HepG2 (cell line): Measurements from ENCODE around the gene CLDND2. TPM values are rescaled to one million over a fixed set of nuclear protein-coding genes. Genes with fewer than 3 reads are reported as not detected.

Experiments
- AHR ChIP-seq: IDR thresholded peaks from 2 replicates; pipeline ENCODE4 v1.6.1; 2018; ENCODE audit warnings: missing genetic modification reagents, missing compliant biosample characterization
- HOXA7 ChIP-seq: sonication (generic); formaldehyde crosslinking; IDR thresholded peaks from 2 replicates; pipeline ENCODE4 v1.8.1; 2022; ENCODE audit warnings: mild to moderate bottlenecking, missing genetic modification reagents, moderate library complexity
- PHF20 ChIP-seq: sonication (generic); formaldehyde crosslinking; IDR thresholded peaks from 2 replicates; pipeline ENCODE4 v1.5.0; 2020; ENCODE audit warnings: mild to moderate bottlenecking, missing genetic modification reagents
- PHF5A ChIP-seq: IDR thresholded peaks from one replicate; pipeline ENCODE4 v1.6.1; 2018; ENCODE audit warnings: low read depth, missing genetic modification reagents; ENCODE audit not compliant: unreplicated experiment
- SNAPC2 ChIP-seq: sonication (generic); formaldehyde crosslinking; IDR thresholded peaks from 2 replicates; pipeline ENCODE4 v1.8.1; 2022; ENCODE audit warnings: mild to moderate bottlenecking, missing genetic modification reagents
- SP2 ChIP-seq: sonication (generic); formaldehyde crosslinking; IDR thresholded peaks from 2 replicates; pipeline ENCODE4 v1.5.1; 2020; ENCODE audit warnings: mild to moderate bottlenecking, missing genetic modification reagents
- ZNF101 ChIP-seq: sonication (generic); formaldehyde crosslinking; IDR thresholded peaks from 2 replicates; pipeline ENCODE4 v1.4.0; 2020; ENCODE audit warnings: mild to moderate bottlenecking, low read depth, missing genetic modification reagents, borderline replicate concordance
- ZNF205 ChIP-seq: IDR thresholded peaks from 2 replicates; pipeline ENCODE4 v1.6.1; 2018; ENCODE audit warnings: missing biosample characterization, missing genetic modification reagents
- ZNF274 ChIP-seq: sonication (generic); formaldehyde crosslinking; IDR thresholded peaks from 2 replicates; pipeline ENCODE4 v1.5.1; 2020; ENCODE audit warnings: mild to moderate bottlenecking, missing genetic modification reagents
- ZNF317 ChIP-seq: sonication (generic); formaldehyde crosslinking; IDR thresholded peaks from 2 replicates; pipeline ENCODE4 v1.5.0; 2020; ENCODE audit warnings: mild to moderate bottlenecking, missing genetic modification reagents
- ZNF329 ChIP-seq: sonication (generic); formaldehyde crosslinking; IDR thresholded peaks from 2 replicates; pipeline ENCODE4 v1.9.0; 2021; ENCODE audit warnings: low read depth, mild to moderate bottlenecking, missing genetic modification reagents
- ZNF629 ChIP-seq: sonication (generic); formaldehyde crosslinking; conservative IDR thresholded peaks from 2 replicates; pipeline ENCODE4 v1.5.0; 2020; ENCODE audit warnings: missing genetic modification reagents
- ZNF713 ChIP-seq: sonication (generic); formaldehyde crosslinking; IDR thresholded peaks from 2 replicates; pipeline ENCODE4 v1.4.0; 2020; ENCODE audit warnings: mild to moderate bottlenecking, missing genetic modification reagents
- polyA plus RNA-seq, 8 experiments: library from polyadenylated mRNA; depleted of rRNA in 3 of 8; stranded (reverse) in 7 of 8; unstranded in 1 of 8; fragments of >200 nt; fragmentation: Illumina TruSeq in 4 of 8; extraction: Trizol in 4 of 8; gene quantifications; 2 replicates each; pipeline versions ENCODE4 v1.2.1 to v1.2.3, GENCODE V29; 2011 to 2016; ENCODE audit warnings: low read depth in 4 of 8, missing spikeins in 1 of 8, mixed read lengths in 1 of 8; ENCODE audit not compliant: insufficient read depth in 1 of 8
- total RNA-seq, 5 experiments: library from RNA; depleted of rRNA; stranded (reverse); fragments of >200 nt; fragmentation: Illumina TruSeq; extraction: Trizol; gene quantifications; 2 replicates each; pipeline ENCODE4 v1.2.3, GENCODE V29; 2016; ENCODE audit warnings: low read depth in 1 of 5
- TF ChIP-seq, protein P1 (sequence below): sonication (generic); formaldehyde crosslinking; conservative IDR thresholded peaks from 2 replicates; pipeline ENCODE4 v1.4.0; 2020; ENCODE audit warnings: mild to moderate bottlenecking, missing genetic modification reagents, moderate library complexity
- TF ChIP-seq, protein P2 (sequence below): sonication (generic); formaldehyde crosslinking; IDR thresholded peaks from 2 replicates; pipeline ENCODE4 v1.5.1; 2020; ENCODE audit warnings: missing genetic modification reagents, mild to moderate bottlenecking, borderline replicate concordance
- TF ChIP-seq, protein P3 (sequence below): sonication (generic); formaldehyde crosslinking; conservative IDR thresholded peaks from 2 replicates; pipeline ENCODE4 v1.8.0; 2022; ENCODE audit warnings: mild to moderate bottlenecking, moderate library complexity, missing genetic modification reagents
- TF ChIP-seq, protein P4 (sequence below): sonication (generic); formaldehyde crosslinking; IDR thresholded peaks from 2 replicates; pipeline ENCODE4 v1.4.0; 2020; ENCODE audit warnings: mild to moderate bottlenecking, missing genetic modification reagents
- TF ChIP-seq, protein P5 (sequence below): sonication (generic); formaldehyde crosslinking; IDR thresholded peaks from 2 replicates; pipeline ENCODE4 v1.8.1; 2023; ENCODE audit warnings: mild to moderate bottlenecking, missing genetic modification reagents, borderline replicate concordance

Gene CLDND2
- total and polyA plus RNA-seq, 2 of the 13 experiments (the other 11 are each of a cell fraction or from before 2014, with no cell fraction given) = 0.84 to 1.8 TPM

DNA sequence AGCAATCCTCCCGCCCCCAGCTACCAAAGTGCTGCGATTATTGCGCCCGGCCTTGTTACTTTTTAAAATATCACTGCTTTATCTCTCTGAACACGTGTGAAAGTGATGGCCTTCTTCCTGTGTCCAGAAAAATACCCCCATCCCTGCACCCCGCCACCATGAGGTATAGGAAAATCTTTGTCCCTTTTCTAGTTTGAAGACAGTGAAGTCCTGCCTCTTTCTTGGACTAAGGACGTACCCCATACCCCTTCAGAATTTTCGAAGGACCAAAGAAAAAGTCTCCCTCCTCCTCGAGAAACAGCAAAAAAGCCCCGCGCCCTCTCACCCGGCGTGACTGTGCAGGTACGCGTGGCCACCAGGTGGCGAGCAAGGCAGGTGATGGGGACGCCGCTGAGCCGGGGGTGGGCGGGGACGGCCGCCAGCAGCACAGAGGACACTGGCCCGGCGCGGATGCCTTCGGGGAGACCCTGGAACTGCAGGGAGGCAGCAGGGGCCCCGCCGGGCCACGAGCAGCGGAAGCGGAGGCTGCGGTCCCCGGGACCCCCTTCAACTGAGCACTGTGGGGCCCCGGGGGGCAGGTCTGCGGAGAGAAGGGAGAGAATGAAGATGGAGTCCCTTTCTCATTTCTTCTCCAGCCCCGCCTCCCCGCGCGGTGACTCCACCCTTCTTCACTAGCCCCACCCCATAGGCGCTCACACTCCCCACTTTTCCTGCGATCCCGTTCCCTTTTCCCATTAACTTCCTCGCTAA, 30.1 kb downstream of the CLDND2 start (continued):
- TF ChIP-seq, protein P1, sequence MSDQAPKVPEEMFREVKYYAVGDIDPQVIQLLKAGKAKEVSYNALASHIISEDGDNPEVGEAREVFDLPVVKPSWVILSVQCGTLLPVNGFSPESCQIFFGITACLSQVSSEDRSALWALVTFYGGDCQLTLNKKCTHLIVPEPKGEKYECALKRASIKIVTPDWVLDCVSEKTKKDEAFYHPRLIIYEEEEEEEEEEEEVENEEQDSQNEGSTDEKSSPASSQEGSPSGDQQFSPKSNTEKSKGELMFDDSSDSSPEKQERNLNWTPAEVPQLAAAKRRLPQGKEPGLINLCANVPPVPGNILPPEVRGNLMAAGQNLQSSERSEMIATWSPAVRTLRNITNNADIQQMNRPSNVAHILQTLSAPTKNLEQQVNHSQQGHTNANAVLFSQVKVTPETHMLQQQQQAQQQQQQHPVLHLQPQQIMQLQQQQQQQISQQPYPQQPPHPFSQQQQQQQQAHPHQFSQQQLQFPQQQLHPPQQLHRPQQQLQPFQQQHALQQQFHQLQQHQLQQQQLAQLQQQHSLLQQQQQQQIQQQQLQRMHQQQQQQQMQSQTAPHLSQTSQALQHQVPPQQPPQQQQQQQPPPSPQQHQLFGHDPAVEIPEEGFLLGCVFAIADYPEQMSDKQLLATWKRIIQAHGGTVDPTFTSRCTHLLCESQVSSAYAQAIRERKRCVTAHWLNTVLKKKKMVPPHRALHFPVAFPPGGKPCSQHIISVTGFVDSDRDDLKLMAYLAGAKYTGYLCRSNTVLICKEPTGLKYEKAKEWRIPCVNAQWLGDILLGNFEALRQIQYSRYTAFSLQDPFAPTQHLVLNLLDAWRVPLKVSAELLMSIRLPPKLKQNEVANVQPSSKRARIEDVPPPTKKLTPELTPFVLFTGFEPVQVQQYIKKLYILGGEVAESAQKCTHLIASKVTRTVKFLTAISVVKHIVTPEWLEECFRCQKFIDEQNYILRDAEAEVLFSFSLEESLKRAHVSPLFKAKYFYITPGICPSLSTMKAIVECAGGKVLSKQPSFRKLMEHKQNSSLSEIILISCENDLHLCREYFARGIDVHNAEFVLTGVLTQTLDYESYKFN (CRISPR knock-in tag) = no peak; the same call in 1 of the 2 replicates
- TF ChIP-seq, protein P2, sequence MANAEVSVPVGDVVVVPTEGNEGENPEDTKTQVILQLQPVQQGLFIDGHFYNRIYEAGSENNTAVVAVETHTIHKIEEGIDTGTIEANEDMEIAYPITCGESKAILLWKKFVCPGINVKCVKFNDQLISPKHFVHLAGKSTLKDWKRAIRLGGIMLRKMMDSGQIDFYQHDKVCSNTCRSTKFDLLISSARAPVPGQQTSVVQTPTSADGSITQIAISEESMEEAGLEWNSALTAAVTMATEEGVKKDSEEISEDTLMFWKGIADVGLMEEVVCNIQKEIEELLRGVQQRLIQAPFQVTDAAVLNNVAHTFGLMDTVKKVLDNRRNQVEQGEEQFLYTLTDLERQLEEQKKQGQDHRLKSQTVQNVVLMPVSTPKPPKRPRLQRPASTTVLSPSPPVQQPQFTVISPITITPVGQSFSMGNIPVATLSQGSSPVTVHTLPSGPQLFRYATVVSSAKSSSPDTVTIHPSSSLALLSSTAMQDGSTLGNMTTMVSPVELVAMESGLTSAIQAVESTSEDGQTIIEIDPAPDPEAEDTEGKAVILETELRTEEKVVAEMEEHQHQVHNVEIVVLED (CRISPR knock-in tag) = peak; percentile 14; the same call in 1 of the 2 replicates
- TF ChIP-seq SNAPC2 (CRISPR knock-in tag) = no peak
- TF ChIP-seq, protein P3, sequence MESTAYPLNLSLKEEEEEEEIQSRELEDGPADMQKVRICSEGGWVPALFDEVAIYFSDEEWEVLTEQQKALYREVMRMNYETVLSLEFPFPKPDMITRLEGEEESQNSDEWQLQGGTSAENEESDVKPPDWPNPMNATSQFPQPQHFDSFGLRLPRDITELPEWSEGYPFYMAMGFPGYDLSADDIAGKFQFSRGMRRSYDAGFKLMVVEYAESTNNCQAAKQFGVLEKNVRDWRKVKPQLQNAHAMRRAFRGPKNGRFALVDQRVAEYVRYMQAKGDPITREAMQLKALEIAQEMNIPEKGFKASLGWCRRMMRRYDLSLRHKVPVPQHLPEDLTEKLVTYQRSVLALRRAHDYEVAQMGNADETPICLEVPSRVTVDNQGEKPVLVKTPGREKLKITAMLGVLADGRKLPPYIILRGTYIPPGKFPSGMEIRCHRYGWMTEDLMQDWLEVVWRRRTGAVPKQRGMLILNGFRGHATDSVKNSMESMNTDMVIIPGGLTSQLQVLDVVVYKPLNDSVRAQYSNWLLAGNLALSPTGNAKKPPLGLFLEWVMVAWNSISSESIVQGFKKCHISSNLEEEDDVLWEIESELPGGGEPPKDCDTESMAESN = no peak
- TF ChIP-seq ZNF329 (CRISPR knock-in tag) = 0 out of 2 replicates have a peak, but pooled peaks have one; percentile 14
- no peak for TF ChIP-seq ZNF101 (CRISPR knock-in tag)
- TF ChIP-seq, protein P4, sequence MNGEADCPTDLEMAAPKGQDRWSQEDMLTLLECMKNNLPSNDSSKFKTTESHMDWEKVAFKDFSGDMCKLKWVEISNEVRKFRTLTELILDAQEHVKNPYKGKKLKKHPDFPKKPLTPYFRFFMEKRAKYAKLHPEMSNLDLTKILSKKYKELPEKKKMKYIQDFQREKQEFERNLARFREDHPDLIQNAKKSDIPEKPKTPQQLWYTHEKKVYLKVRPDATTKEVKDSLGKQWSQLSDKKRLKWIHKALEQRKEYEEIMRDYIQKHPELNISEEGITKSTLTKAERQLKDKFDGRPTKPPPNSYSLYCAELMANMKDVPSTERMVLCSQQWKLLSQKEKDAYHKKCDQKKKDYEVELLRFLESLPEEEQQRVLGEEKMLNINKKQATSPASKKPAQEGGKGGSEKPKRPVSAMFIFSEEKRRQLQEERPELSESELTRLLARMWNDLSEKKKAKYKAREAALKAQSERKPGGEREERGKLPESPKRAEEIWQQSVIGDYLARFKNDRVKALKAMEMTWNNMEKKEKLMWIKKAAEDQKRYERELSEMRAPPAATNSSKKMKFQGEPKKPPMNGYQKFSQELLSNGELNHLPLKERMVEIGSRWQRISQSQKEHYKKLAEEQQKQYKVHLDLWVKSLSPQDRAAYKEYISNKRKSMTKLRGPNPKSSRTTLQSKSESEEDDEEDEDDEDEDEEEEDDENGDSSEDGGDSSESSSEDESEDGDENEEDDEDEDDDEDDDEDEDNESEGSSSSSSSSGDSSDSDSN (CRISPR knock-in tag) = peak; percentile 28; the same call in 1 of the 2 replicates
- TF ChIP-seq, protein P5, sequence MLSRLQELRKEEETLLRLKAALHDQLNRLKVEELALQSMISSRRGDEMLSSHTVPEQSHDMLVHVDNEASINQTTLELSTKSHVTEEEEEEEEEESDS (CRISPR knock-in tag) = no peak
- no peak for TF ChIP-seq PHF5A (CRISPR knock-in tag)
- TF ChIP-seq ZNF317 (CRISPR knock-in tag) = peak; percentile 95
- TF ChIP-seq PHF20 = peak; percentile 35; the same call in 1 of the 2 replicates
- 0 out of 2 replicates have a peak, but pooled peaks have one; percentile 4 for TF ChIP-seq ZNF274 (CRISPR knock-in tag)
- no peak for TF ChIP-seq HOXA7 (CRISPR knock-in tag)
- no peak for TF ChIP-seq ZNF629 (CRISPR knock-in tag)
- TF ChIP-seq AHR (CRISPR knock-in tag) = no peak
- 0 out of 2 replicates have a peak, but pooled peaks have one; percentile 34 for TF ChIP-seq SP2 (CRISPR knock-in tag)
- TF ChIP-seq ZNF713 = no peak
- no peak for TF ChIP-seq ZNF205 (CRISPR knock-in tag)
